NCI-H1048 (cell line): ENCODE data around the gene LSM14B.
"Not testable (repeated sequence)": the region's sequence is repeated elsewhere in the genome, so short reads cannot be mapped to it uniquely, and the experiment has no call there.

Experiments used
- DNase-seq: peaks from one replicate; lab custom pipeline; 2025; lab: John Stamatoyannopoulos, UW

The LSM14B gene

GRCh38 chr20:62112368-62112767 is 9.9 kb upstream of the LSM14B start:
- no peak for DNase-seq

- no peak for DNase-seq
Measured at GRCh38 chr20:62114894-62115293, 7.4 kb upstream of the LSM14B start.

- DNase-seq: not testable (repeated sequence)
Measured at GRCh38 chr20:62115800-62116407, 6.4 kb upstream of the LSM14B start.

GRCh38 chr20:62116558-62117361 is 5.5 kb upstream of the LSM14B start:
- DNase-seq: no peak

- no peak for DNase-seq
Measured at GRCh38 chr20:62117362-62117646, 5.0 kb upstream of the LSM14B start.

- DNase-seq: no peak
Measured at GRCh38 chr20:62117658-62118057, 4.6 kb upstream of the LSM14B start.

- DNase-seq: no peak
Measured at GRCh38 chr20:62118113-62119043, 3.9 kb upstream of the LSM14B start.

- DNase-seq: no peak
Measured at GRCh38 chr20:62119115-62119514, 3.2 kb upstream of the LSM14B start.

- no peak for DNase-seq
Measured at GRCh38 chr20:62119591-62120364, 2.5 kb upstream of the LSM14B start.

GRCh38 chr20:62120365-62120762 is 1.9 kb upstream of the LSM14B start:
- DNase-seq: no peak

GRCh38 chr20:62120990-62121775 is 1.1 kb upstream of the LSM14B start:
- DNase-seq: no peak

- DNase-seq: peak; percentile 30
Measured at GRCh38 chr20:62122654-62123449, 577 bp downstream of the LSM14B start.

GRCh38 chr20:62123450-62124118 is 1.3 kb downstream of the LSM14B start:
- DNase-seq: no peak

- DNase-seq: no peak
Measured at GRCh38 chr20:62126141-62126540, 3.9 kb downstream of the LSM14B start.

- DNase-seq: no peak
Measured at GRCh38 chr20:62127799-62128198, 5.5 kb downstream of the LSM14B start.

GRCh38 chr20:62128502-62128901 is 6.2 kb downstream of the LSM14B start:
- DNase-seq: no peak

GRCh38 chr20:62129731-62130531 is 7.7 kb downstream of the LSM14B start:
- DNase-seq: no peak

GRCh38 chr20:62131560-62132320 is 9.5 kb downstream of the LSM14B start:
- DNase-seq: no peak
